GM21515 (cell line): ENCODE data around the gene LECT2.

Experiments
- ATAC-seq: cut with Tn5 transposase; IDR thresholded peaks from one replicate; pipeline ENCODE4 v1.9.1; 2021; ENCODE audit not compliant: unreplicated experiment

LECT2 gene

DNA sequence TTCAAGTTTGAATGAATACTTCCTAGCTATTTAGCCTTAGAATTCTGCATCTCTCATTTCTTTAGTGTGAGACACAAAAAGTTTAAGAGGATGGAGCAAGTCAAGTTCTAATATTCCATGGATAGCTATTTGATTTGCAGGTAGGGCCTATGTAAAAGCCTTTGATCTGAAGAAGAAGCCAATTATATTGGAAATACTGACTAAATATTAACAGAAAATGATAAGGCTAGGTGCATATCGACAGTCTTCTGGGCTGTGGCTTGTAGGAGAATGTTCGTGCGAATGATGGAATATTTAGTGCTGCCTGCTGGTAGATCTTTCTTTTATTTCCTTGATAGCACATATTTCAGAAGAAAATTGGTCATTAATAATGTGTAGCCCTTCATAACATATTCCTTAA is at the start of gene LECT2:
TSS of gene LECT2 (minus strand) at position 85 of the 400 bp plus-strand sequence. CDS start 150 bp downstream, outside the sequence.
- no peak for ATAC-seq

DNA sequence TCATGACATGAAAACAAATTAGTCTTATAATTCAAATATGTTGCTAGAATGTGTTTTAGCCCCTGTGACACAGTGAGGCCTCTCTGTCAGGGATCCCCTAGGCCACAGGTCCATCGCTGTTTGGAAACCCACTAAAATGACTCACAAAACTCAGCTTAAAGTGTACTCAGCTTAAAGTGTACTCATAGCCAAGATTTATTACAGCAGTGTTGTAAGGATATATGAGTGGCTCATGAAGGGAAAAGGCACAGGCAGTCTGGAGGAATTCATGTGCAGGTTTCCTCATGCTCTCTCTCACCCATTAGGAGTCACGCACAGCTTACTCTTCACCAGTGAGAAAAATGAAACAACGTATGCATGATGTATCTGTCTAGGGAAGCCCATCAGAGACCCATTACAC is 49.7 kb upstream of the LECT2 start:
- ATAC-seq, result no peak

DNA sequence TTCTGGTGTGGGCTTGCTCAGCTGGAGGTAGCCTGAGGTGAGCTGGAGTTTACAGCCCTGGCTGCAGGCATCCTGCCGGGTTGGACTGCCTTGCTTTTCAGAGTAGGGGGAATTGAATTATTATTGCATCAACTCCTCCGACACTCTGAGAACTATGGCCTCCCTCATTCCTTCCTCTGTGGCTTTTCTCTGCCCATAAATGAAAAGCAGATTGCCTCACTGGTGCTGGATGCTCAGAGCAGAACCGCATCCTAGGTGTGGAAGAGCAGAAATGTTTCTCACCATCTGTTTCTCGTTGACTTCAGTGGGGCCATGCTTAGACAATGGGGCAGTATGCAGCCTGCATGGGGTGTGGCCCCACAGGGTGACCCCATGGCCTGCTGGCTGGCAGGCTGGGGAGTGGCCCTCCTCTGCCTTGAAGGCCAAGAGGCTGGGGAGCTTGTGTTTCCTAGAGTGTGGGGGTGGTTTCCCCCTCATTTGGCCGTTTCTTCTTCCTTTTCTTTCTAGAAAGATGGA is 46.7 kb upstream of the LECT2 start:
- ATAC-seq, result no peak

GRCh38 chr5:136000932-136001331 is 46.1 kb upstream of the LECT2 start:
- ATAC-seq, result no peak

DNA sequence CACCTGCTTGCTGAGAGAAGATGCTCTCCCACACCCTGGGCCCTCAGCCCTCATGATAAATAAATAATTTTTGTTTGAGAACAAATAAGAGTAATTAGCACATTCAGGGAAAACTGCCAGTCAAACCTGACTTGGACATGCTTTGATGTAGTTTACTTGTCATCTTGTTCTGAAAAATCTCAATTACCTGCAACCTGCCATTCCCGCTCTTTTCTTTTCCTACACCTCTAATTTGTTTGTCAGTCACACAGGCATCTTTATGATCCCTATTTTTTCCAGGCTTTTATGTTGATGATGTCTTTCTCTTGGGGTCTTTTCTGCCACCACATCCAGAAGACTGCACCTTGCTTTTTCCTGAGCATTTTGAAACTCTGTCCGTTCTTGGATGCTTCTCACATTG is 45.4 kb upstream of the LECT2 start:
- ATAC-seq, result no peak

- no peak for ATAC-seq
These were observed 44.8 kb upstream of the LECT2 start for GRCh38 chr5:135999406-136000139.

DNA sequence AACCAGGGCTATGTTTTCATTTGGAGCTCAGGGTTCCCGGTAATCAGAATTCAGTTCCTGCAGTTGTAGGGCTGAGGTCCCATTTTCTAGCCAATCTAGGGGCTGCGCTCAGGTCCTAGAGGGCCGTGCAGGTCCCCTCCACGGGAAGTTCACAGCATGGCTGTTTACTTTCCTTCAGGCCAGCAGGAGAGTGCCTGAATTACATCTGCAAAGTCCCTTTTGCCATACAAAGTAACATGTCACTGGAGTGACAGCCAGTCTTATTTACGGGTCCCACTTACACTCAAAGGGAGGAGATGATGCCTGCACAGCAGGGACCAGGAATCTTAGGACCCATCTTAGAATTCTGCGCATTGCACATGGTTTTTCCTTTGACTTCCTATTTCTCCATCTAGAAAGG is 44.1 kb upstream of the LECT2 start:
- ATAC-seq, result no peak

GRCh38 chr5:135997673-135998335 is 43.0 kb upstream of the LECT2 start:
- ATAC-seq, result no peak

- no peak for ATAC-seq
These were observed 41.8 kb upstream of the LECT2 start for GRCh38 chr5:135996611-135997010.

GRCh38 chr5:135995976-135996375 is 41.2 kb upstream of the LECT2 start:
- ATAC-seq, result no peak

DNA sequence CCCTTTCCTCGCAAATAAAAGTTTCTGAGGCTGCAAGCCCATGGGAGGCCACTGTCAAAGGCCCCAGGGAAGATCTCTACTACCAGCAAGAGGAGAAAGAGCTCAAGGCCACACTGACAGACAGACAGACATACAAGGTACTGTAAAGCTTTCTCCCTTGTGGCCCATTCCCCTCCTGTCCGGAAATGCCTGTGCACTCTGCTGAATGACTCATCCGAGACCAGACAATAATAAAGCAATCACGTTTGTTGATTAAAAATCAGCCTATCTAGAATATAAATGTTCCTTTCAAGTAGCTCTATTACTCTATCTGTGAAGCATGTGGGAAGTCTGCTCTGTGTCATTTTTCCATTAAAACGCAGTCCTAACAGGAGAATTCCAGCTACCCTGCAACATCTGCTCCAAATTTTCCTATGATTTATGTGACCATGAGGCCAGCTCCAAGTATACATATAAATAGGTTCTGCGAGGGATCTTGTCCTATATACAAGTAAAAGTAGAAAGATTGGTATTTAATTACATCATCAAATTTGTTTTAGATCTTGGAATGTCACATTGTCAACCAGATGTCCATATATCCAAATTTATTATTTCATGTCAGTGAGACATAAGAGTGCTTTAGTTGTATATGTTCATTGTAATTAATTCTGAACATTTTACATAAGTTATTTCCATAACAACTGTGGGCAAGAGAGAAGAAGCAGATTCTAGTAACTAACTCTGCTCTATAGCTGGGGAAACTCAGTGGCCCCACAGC is 39.3 kb upstream of the LECT2 start:
- ATAC-seq, result no peak

DNA sequence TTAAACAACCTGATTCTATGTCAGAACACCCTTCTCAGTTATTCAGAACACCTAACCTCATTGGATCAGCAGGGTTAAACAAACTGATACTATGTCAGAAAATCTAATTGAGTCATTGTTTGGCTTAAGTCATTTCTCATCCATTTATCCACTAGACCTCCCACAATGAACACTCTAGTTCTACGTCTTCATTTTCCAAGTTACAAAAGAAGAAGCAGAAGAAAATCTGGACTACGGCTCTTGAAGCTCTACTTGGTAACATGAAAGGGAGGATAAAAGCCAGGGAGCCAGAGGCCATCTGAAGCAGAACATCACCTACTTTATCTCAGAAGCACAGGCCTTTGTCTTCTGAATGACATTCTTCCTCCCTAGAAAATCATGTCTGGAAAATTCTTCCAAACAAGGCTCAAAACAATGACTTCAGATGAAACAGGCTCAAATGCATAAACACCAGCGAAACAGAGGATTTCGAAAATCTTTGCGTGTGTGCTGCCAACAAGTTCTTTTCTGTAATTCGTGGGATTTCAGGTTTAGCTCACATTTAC is 38.6 kb upstream of the LECT2 start:
- ATAC-seq, result no peak

- no peak for ATAC-seq
These were observed 36.6 kb upstream of the LECT2 start for GRCh38 chr5:135991429-135991828.

GRCh38 chr5:135990528-135991255 is 35.9 kb upstream of the LECT2 start:
- no peak for ATAC-seq

GRCh38 chr5:135989686-135990085 is 34.9 kb upstream of the LECT2 start:
- no peak for ATAC-seq

GRCh38 chr5:135988546-135988945 is 33.8 kb upstream of the LECT2 start:
- ATAC-seq, result no peak

GRCh38 chr5:135986891-135987401 is 32.2 kb upstream of the LECT2 start:
- ATAC-seq, result no peak

DNA sequence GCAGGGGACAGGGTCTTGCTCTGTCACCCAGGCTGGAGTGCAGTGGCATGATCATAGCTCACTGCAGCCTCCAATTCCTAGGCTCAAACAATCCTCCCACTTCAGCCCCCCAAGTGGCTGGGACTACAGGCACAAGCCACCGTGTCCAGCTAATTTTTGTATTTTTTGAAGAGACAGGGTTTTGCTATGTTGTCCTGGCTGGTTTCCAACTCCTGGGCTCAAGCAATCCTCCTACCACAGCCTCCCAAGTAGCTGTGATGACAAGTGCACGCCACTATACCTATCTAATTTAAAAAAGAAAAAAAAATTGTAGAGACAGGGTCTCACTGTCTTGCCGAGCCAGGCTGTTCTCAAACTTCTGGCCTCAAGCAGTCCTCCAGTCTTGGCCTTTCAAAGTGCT is 31.6 kb upstream of the LECT2 start:
- ATAC-seq, result no peak

DNA sequence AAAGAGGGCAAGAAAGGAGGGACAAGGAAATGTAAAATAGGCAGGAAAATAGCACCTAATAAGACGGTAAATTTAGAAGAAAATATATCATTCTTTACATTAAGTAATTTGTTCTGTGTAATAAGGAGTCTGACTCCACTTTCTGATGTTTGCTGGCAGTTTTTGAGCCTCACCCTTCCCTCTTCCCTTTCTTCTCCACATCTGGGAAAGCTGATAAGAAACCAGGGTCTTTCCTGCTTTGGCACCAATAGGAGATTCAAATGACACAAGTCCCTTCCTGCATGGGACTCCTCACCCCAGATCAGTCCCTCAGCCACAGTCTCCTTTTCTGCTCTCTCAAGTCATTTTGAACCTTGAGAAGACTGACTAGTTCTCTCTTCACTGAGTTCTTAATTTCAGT is 31.2 kb upstream of the LECT2 start:
- no peak for ATAC-seq

- no peak for ATAC-seq
These were observed 25.8 kb upstream of the LECT2 start for GRCh38 chr5:135980620-135981019.

- no peak for ATAC-seq
These were observed 24.7 kb upstream of the LECT2 start for GRCh38 chr5:135979510-135979909.
